HepG2 (cell line): ENCODE results near the gene ZSCAN23.
"Not testable (repeated sequence)": the region's sequence is repeated elsewhere in the genome, so short reads cannot be mapped to it uniquely, and the experiment has no call there.

Source experiments
- JUND ChIP-seq: sonication (generic); formaldehyde crosslinking; IDR thresholded peaks from 2 replicates; pipeline ENCODE4 v1.8.0; 2022; ENCODE audit warnings: mild to moderate bottlenecking, missing genetic modification reagents
- SMAD1 ChIP-seq: sonication (generic); formaldehyde crosslinking; IDR thresholded peaks from 2 replicates; pipeline ENCODE4 v1.4.0; 2020; ENCODE audit warnings: missing genetic modification reagents, low read depth, mild to moderate bottlenecking, borderline replicate concordance
- TAF1 ChIP-seq: sonication (generic); formaldehyde crosslinking; IDR thresholded peaks from 2 replicates; pipeline ENCODE4 v1.4.0; 2020; ENCODE audit warnings: missing genetic modification reagents
- TF ChIP-seq, protein P1 (sequence below): sonication (generic); formaldehyde crosslinking; conservative IDR thresholded peaks from 2 replicates; pipeline ENCODE4 v1.4.0; 2020; ENCODE audit warnings: missing genetic modification reagents

GRCh38 chr6:28444759-28445158 is 1.5 kb upstream of the ZSCAN23 start:
- TF ChIP-seq, protein P1, sequence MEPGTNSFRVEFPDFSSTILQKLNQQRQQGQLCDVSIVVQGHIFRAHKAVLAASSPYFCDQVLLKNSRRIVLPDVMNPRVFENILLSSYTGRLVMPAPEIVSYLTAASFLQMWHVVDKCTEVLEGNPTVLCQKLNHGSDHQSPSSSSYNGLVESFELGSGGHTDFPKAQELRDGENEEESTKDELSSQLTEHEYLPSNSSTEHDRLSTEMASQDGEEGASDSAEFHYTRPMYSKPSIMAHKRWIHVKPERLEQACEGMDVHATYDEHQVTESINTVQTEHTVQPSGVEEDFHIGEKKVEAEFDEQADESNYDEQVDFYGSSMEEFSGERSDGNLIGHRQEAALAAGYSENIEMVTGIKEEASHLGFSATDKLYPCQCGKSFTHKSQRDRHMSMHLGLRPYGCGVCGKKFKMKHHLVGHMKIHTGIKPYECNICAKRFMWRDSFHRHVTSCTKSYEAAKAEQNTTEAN, result not testable (repeated sequence)
- not testable (repeated sequence) for TF ChIP-seq JUND (CRISPR knock-in tag); TAF1 (CRISPR knock-in tag); SMAD1
